Esophagus (tissue), 2 donors: Measurements from ENCODE around the gene PTCRA. TPM values are rescaled to one million over a fixed set of nuclear protein-coding genes. Genes with fewer than 3 reads are reported as not detected.

Experiments
- H3K27ac ChIP-seq, 2 donors: one replicate each; pipeline ENCODE4 v1.5.1; 2013; ENCODE audit warnings: low read depth in 2 of 2, mild to moderate bottlenecking in 2 of 2, inconsistent platforms in 1 of 2, low read length in 1 of 2, moderate library complexity in 1 of 2
- H3K27me3 ChIP-seq, 2 donors: one replicate each; pipeline ENCODE4 v1.6.1; 2013; ENCODE audit warnings: low read length in 2 of 2, control low read depth in 1 of 2, mild to moderate bottlenecking in 1 of 2; ENCODE audit not compliant: insufficient read depth in 2 of 2, control insufficient read depth in 1 of 2
- H3K36me3 ChIP-seq, 2 donors: one replicate each; pipeline ENCODE4 v1.6.1; 2013; ENCODE audit warnings: low read length in 1 of 2; ENCODE audit not compliant: control insufficient read depth in 2 of 2, insufficient read depth in 2 of 2
- H3K4me1 ChIP-seq, 2 donors: one replicate each; pipeline ENCODE4 v1.6.1; 2013; ENCODE audit warnings: low read length in 1 of 2; ENCODE audit not compliant: control insufficient read depth in 2 of 2, insufficient read depth in 2 of 2
- H3K4me3 ChIP-seq, 2 donors: one replicate each; pipeline ENCODE4 v1.5.1; 2013; ENCODE audit warnings: low read length in 2 of 2, mild to moderate bottlenecking in 2 of 2, low read depth in 1 of 2, moderate library complexity in 1 of 2
- H3K9me3 ChIP-seq, 2 donors: one replicate each; pipeline ENCODE4 v1.6.1; 2013; ENCODE audit warnings: mild to moderate bottlenecking in 2 of 2, low read depth in 1 of 2, low read length in 1 of 2, moderate library complexity in 1 of 2; ENCODE audit not compliant: control insufficient read depth in 2 of 2, insufficient read depth in 1 of 2
- WGBS, 2 donors: extraction: QIAGEN DNeasy Blood & Tissue Kit; methylation state at CpG; one replicate each; pipeline ENCODE4 v1.1.7; 2013; 5-methylcytosine and 5-hydroxymethylcytosine counted together
- polyA plus RNA-seq, 2 donors: library from polyadenylated mRNA; stranded (reverse); fragments of 200-250 nt; gene quantifications; one replicate each; pipeline ENCODE4 v1.2.3, GENCODE V29; 2013
- donor health status: healthy with polysubstance abuse.
- donor health status: Bipolar disorder and iron deficiency.

PTCRA gene
- polyA plus RNA-seq, 2 donors: not detected

DNA sequence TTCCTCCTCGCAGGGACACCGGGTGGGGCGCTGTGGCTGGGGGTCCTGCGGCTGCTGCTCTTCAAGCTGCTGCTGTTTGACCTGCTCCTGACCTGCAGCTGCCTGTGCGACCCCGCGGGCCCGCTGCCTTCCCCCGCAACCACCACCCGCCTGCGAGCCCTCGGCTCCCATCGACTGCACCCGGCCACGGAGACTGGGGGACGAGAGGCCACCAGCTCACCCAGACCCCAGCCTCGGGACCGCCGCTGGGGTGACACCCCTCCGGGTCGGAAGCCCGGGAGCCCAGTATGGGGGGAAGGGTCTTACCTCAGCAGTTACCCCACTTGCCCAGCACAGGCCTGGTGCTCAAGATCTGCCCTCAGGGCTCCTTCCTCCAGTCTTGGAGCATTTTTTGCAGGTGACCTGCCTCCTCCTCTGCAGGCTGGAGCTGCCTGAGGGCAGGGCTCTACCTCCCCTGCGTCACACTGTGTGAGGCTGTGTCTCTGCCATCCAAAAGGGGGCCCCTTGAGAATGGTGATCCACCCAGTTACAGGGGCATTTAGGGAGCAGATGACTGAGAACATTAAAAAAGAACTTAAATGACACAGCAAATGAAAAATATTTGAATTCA is 9.5 kb downstream of the PTCRA start:
- Histone ChIP-seq H3K27ac (no peak overlapping the region), H3K27me3 (no peaks in the 10 kb centered on the region), H3K4me3 (no peak overlapping the region), H3K4me1 (no peaks in the 10 kb centered on the region), H3K9me3 (no peaks in the 10 kb centered on the region), H3K36me3 (no peaks in the 10 kb centered on the region)
- WGBS, 2 donors: 46 to 62% methylated on average over 20 to 23 of the region's 23 CpGs

DNA sequence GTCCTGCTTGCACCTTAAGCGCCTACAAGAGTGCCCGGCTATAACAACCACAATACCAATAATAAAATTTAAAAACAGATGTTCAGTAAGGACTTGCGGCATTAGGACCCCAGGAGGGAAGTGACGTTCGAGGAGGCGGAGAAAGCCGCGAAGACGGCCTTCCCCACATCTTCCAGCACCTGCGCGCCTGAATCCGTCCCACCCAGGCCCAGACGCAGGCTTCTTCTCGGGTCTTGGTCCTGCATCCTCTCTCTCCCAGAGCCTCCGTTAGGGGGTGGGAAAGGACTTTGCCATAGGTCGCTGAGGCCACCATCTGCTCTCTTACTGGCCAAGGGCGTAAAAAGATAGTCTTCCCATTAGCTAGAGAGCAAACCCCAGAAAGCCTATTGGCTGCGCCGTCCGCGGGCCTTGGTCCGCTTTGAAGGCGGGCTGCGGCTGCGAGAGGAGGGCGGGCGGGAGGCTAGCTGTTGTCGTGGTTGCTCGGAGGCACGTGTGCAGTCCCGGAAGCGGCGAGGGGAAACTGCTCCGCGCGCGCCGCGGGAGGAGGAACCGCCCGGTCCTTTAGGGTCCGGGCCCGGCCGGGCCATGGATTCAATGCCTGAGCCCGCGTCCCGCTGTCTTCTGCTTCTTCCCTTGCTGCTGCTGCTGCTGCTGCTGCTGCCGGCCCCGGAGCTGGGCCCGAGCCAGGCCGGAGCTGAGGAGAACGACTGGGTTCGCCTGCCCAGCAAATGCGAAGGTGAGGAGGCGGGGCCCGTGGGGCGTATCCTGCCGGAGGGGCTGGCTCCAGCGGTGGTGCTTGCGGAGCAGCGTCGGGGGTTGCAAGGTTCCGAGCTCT is 13.3 kb downstream of the PTCRA start, which contains the start of gene CNPY3:
Gene CNPY3 (plus strand): TSS at position 495 of the 835 bp plus-strand sequence. CDS start 91 bp downstream, at position 586.
- no peaks in the 10 kb centered on the region for H3K4me1 ChIP-seq
- no peaks in the 10 kb centered on the region for H3K9me3 ChIP-seq
- peak within 1 kb of the TSS; percentile 67 to 78 for H3K4me3 ChIP-seq
- H3K27me3 ChIP-seq: no peaks in the 10 kb centered on the region
- H3K27ac ChIP-seq: peak within 1 kb of the TSS; percentile 94 to 97
- WGBS, 2 donors: 0 to 1% methylated on average over 61 to 63 of the region's 63 CpGs
- H3K36me3 ChIP-seq: peaks cover 0 to under 1% of the 10 kb centered on the region in 2 donors

DNA sequence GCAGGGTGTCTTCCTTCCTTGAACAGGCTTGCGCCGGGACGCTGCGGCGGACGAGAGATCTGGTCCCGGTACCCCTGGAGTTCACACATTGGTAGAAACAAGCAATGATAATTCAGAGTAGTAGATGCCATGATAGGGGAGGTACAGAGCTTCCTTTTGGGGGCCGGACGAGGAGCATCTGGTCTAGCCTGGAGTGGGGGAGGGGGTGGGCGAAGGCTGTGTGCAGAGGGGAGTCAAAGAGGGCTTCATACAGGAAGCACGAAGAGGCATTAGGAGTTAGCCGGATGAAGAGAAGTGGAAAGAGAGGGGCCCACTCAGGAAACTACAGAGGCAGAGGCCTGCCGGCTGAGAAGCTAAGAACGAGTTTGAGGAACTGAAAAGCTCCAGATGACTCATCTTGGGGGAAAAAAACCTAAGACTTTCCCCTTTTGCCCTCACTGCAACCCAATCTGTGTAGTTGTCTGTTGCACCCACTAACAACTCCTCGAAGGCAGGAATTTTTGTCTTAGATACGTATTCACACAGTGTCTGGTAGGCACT is 14.0 kb downstream of the PTCRA start:
- WGBS, 2 donors: 0 to 1% methylated on average over 16 of the region's 16 CpGs
- Histone ChIP-seq H3K27ac (peak overlapping the region; percentile 94 to 97), H3K9me3 (no peaks in the 10 kb centered on the region), H3K4me3 (peak overlapping the region; percentile 67 to 78), H3K36me3 (peaks cover 0 to 5% of the 10 kb centered on the region in 2 donors), H3K4me1 (no peaks in the 10 kb centered on the region), H3K27me3 (no peaks in the 10 kb centered on the region)

DNA sequence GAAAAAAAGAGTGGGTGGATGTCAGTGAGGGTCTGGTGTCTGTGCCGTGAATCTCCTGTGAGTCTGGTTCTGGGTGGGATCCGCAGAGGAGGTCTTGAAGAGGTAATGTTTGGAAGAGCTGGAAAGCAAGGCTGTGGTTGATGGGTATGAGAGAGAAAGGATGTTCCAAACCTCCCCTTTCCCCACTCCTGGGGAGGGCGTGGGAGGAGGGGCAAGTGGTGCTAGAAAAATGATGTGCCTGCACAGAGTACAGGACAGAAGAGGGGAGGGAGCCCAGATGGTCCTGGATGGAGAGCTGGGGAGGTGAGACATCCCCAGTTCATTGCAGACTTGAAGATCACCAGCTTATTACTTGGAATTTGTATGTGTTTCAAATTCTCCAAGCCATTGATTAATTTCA is 16.6 kb downstream of the PTCRA start:
- H3K4me3 ChIP-seq: no peak overlapping the region
- 87 to 89% methylated on average over 3 of the region's 3 CpGs for WGBS, 2 donors
- H3K9me3 ChIP-seq: no peaks in the 10 kb centered on the region
- no peaks in the 10 kb centered on the region for H3K27me3 ChIP-seq
- no peaks in the 10 kb centered on the region for H3K4me1 ChIP-seq
- peaks cover 6 to 13% of the 10 kb centered on the region in 2 donors for H3K36me3 ChIP-seq
- no peak overlapping the region for H3K27ac ChIP-seq

DNA sequence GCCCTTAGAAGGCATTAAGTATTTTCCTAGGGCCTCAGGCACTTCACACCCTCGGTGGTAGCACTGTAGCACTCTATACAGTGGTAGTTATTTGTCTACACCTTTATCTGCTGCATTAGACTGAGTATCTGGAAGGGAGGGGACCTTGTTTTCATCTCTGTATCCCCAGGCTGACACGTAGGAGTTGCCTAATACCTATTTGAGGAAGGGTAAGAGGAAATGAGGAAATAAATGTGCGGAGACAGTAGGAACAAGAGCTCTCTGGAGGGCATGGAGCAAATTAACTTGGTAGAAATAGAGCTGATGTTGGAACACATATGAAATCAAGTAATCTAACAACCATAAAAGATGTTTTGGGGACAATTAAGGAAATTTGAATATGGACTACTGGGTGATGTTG is 17.4 kb downstream of the PTCRA start:
- Histone ChIP-seq H3K36me3 (peaks cover 6 to 17% of the 10 kb centered on the region in 2 donors), H3K4me3 (no peak overlapping the region), H3K9me3 (no peaks in the 10 kb centered on the region), H3K27me3 (no peaks in the 10 kb centered on the region), H3K27ac (no peak overlapping the region), H3K4me1 (no peaks in the 10 kb centered on the region)
- WGBS, 2 donors: 46 to 48% methylated on average over 3 of the region's 3 CpGs

DNA sequence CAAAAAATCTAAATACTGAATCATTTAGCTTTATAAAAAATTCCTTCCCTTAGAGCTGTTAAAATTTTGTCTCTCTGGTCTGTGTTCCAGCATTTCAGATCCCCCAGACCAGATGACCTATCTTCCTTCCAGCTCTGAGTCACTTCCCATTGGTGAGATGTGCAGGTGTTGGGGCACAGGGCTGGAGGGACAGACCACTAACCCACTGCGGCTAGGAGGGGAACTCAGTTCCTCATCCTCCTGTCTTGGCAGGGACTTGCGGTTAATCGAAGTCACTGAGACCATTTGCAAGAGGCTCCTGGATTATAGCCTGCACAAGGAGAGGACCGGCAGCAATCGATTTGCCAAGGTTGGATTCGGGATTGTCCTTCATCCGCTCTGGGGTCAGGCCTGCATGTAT is 19.5 kb downstream of the PTCRA start:
- 77 to 81% methylated on average over 7 of the region's 7 CpGs for WGBS, 2 donors

DNA sequence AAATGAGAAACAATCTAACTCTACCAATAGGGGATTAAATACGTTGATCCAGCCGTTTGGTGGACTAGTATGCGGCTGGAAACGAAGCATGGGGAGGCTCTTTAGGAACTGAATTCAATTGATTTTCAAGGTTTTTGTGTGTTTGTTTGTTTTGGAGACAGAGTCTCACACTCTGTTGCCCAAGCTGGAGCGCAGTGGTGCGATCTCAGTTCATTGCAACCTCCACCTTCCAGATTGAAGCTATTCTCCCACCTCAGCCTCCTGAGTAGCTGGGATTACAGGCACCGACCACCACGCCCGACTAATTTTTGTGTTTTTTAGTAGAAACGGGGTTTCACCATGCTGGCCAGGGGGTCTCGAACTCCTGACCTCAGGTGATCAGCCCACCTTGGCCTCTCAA is 20.5 kb downstream of the PTCRA start:
- H3K27ac ChIP-seq: no peak overlapping the region
- no peak overlapping the region for H3K4me3 ChIP-seq
- no peaks in the 10 kb centered on the region for H3K27me3 ChIP-seq
- peaks cover 6 to 32% of the 10 kb centered on the region in 2 donors for H3K36me3 ChIP-seq
- H3K4me1 ChIP-seq: peaks cover 0 to 2% of the 10 kb centered on the region in 2 donors
- 92 to 97% methylated on average over 11 of the region's 11 CpGs for WGBS, 2 donors
- H3K9me3 ChIP-seq: no peaks in the 10 kb centered on the region

More for the DNA sequence above, 19.5 kb downstream of the PTCRA start:
- Histone ChIP-seq H3K4me1 (peaks cover 0 to 2% of the 10 kb centered on the region in 2 donors), H3K27me3 (no peaks in the 10 kb centered on the region), H3K27ac (no peak overlapping the region), H3K9me3 (no peaks in the 10 kb centered on the region), H3K36me3 (peaks cover 6 to 29% of the 10 kb centered on the region in 2 donors), H3K4me3 (no peak overlapping the region)

DNA sequence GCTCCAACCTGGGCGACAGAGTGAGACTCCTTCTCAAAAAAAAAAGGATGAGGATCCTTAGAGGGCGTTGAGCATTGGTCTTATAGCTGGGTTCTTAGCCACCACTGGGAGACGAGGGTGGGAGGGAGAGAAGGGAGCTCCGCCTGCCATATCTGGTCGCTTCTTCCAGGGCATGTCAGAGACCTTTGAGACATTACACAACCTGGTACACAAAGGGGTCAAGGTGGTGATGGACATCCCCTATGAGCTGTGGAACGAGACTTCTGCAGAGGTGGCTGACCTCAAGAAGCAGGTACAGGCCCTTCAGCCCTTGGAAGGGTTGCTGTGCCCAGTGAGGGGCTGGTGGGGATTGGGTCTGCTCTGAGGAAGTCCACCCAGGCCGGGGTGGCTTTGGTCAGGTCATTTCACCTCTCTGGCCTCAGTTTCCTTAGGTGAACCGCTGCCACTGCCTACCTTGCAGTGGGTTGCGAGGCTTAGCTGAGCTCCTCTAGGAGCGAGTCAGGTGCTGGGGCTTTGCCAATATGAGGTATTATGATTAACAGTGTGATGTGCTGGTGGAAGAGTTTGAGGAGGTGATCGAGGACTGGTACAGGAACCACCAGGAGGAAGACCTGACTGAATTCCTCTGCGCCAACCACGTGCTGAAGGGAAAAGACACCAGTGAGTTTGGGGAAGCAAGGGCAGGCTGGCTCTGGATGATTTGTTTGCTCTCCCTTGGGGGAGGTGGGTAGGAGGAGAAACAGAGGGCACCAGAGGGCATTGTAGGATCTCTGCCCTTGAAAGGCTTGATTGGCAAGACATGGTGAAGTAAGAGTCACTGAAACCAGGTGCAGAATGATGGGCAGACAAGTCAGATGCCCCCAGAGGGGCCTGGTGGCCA is 21.9 kb downstream of the PTCRA start:
- H3K9me3 ChIP-seq: no peaks in the 10 kb centered on the region
- WGBS, 2 donors: 84 to 89% methylated on average over 13 of the region's 13 CpGs
- H3K36me3 ChIP-seq: peaks cover 6 to 32% of the 10 kb centered on the region in 2 donors
- no peak overlapping the region for H3K27ac ChIP-seq
- no peak overlapping the region for H3K4me3 ChIP-seq
- peaks cover 0 to 2% of the 10 kb centered on the region in 2 donors for H3K4me1 ChIP-seq
- H3K27me3 ChIP-seq: no peaks in the 10 kb centered on the region

DNA sequence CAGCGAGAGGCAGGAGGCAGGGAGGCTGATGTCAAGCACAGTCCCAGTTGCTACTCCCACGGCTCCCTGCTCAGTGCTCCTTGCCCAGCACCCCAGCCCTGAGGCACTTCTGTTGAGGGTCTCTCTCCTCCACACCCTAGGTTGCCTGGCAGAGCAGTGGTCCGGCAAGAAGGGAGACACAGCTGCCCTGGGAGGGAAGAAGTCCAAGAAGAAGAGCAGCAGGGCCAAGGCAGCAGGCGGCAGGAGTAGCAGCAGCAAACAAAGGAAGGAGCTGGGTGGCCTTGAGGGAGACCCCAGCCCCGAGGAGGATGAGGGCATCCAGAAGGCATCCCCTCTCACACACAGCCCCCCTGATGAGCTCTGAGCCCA is 22.6 kb downstream of the PTCRA start:
- no peaks in the 10 kb centered on the region for H3K9me3 ChIP-seq
- no peak overlapping the region for H3K27ac ChIP-seq
- no peak overlapping the region for H3K4me3 ChIP-seq
- peaks cover 6 to 32% of the 10 kb centered on the region in 2 donors for H3K36me3 ChIP-seq
- peaks cover 0 to 2% of the 10 kb centered on the region in 2 donors for H3K4me1 ChIP-seq
- no peaks in the 10 kb centered on the region for H3K27me3 ChIP-seq
- WGBS, 2 donors: 81 to 90% methylated on average over 5 of the region's 5 CpGs
